ENCODE results near the gene MERTK.
"Not testable (repeated sequence)": the region's sequence is repeated elsewhere in the genome, so short reads cannot be mapped to it uniquely, and the experiment has no call there.

MERTK gene

GRCh38 chr2:111911295-111911977, 13.0 kb downstream of the MERTK start:
- not testable (repeated sequence) for H3K4me3 ChIP-seq (ENCODE audit: low read length); H3K36me3 ChIP-seq (ENCODE audit: control insufficient read depth, low read depth, low read length); H3K9ac ChIP-seq (ENCODE audit: low read length); H3K27ac ChIP-seq (ENCODE audit: low read length); H3K4me1 ChIP-seq (ENCODE audit: control insufficient read depth, low read depth, low read length); H3K27me3 ChIP-seq (ENCODE audit: control insufficient read depth, insufficient read depth, low read length); H3K9me3 ChIP-seq (ENCODE audit: control insufficient read depth, low read depth, low read length)

DNA sequence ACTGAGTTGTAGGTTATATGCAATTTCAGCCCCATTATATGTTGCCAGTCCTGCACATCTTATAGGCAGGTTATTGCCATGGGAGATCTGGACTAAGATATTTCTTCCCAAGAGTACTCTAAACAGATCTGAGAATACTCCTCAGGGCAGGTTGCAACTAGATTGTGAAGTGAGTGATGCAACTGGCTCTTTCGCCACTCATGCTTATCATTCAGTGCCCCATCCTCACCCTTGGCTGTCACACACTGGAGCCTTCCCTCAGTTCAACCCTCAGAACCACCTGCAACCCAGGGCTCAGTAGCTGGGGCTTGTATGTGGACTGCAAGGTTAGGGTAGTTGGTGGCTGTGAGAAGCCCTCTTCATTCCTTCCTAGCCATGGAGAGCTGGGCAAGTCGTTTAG, 14.1 kb downstream of the MERTK start:
- H3K36me3 ChIP-seq (ENCODE audit: control insufficient read depth, low read depth, low read length) = no peaks in the 10 kb centered on the region
- no peaks in the 10 kb centered on the region for H3K9me3 ChIP-seq (ENCODE audit: control insufficient read depth, low read depth, low read length)
- no peak overlapping the region for H3K4me3 ChIP-seq (ENCODE audit: low read length)
- no peak overlapping the region for H3K27ac ChIP-seq (ENCODE audit: low read length)
- no peaks in the 10 kb centered on the region for H3K27me3 ChIP-seq (ENCODE audit: control insufficient read depth, insufficient read depth, low read length)
- no peaks in the 10 kb centered on the region for H3K4me1 ChIP-seq (ENCODE audit: control insufficient read depth, low read depth, low read length)
- no peak overlapping the region for H3K9ac ChIP-seq (ENCODE audit: low read length)

- no peaks in the 10 kb centered on the region for H3K4me1 ChIP-seq (ENCODE audit: control insufficient read depth, low read depth, low read length)
- no peaks in the 10 kb centered on the region for H3K9me3 ChIP-seq (ENCODE audit: control insufficient read depth, low read depth, low read length)
- no peak overlapping the region for H3K4me3 ChIP-seq (ENCODE audit: low read length)
- no peaks in the 10 kb centered on the region for H3K36me3 ChIP-seq (ENCODE audit: control insufficient read depth, low read depth, low read length)
- no peak overlapping the region for H3K27ac ChIP-seq (ENCODE audit: low read length)
- H3K9ac ChIP-seq (ENCODE audit: low read length) = no peak overlapping the region
- H3K27me3 ChIP-seq (ENCODE audit: control insufficient read depth, insufficient read depth, low read length) = no peaks in the 10 kb centered on the region
Measured at GRCh38 chr2:111917106-111917505, 18.7 kb downstream of the MERTK start.

- no peak overlapping the region for H3K9ac ChIP-seq (ENCODE audit: low read length)
- H3K9me3 ChIP-seq (ENCODE audit: control insufficient read depth, low read depth, low read length) = no peaks in the 10 kb centered on the region
- H3K27me3 ChIP-seq (ENCODE audit: control insufficient read depth, insufficient read depth, low read length) = no peaks in the 10 kb centered on the region
- no peak overlapping the region for H3K4me3 ChIP-seq (ENCODE audit: low read length)
- no peaks in the 10 kb centered on the region for H3K36me3 ChIP-seq (ENCODE audit: control insufficient read depth, low read depth, low read length)
- H3K4me1 ChIP-seq (ENCODE audit: control insufficient read depth, low read depth, low read length) = no peaks in the 10 kb centered on the region
- H3K27ac ChIP-seq (ENCODE audit: low read length) = no peak overlapping the region
Measured at GRCh38 chr2:111918383-111918806, 20.0 kb downstream of the MERTK start.

DNA sequence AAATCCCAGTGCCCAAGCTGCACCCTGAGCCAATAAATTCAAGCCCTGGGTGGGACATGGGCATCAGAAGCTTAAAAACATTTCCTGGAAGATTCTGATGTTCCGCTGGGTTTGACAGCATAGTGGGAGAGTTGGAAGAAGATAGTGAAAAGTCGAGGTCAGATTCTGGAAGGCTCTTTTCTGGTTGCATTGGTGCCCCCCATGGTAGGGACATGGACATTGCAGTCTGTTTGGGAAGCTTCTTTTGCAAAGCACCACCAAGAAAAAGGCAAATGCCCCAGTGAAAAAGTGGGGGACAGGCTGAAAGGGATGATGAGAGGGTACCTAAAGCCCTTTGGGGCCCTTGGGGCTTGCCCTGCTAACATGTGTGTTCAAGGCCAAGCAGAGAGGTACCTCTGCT, 21.0 kb downstream of the MERTK start:
- no peak overlapping the region for H3K9ac ChIP-seq (ENCODE audit: low read length)
- no peaks in the 10 kb centered on the region for H3K36me3 ChIP-seq (ENCODE audit: control insufficient read depth, low read depth, low read length)
- H3K4me1 ChIP-seq (ENCODE audit: control insufficient read depth, low read depth, low read length) = no peaks in the 10 kb centered on the region
- no peaks in the 10 kb centered on the region for H3K9me3 ChIP-seq (ENCODE audit: control insufficient read depth, low read depth, low read length)
- no peaks in the 10 kb centered on the region for H3K27me3 ChIP-seq (ENCODE audit: control insufficient read depth, insufficient read depth, low read length)
- H3K27ac ChIP-seq (ENCODE audit: low read length) = no peak overlapping the region
- no peak overlapping the region for H3K4me3 ChIP-seq (ENCODE audit: low read length)

- Histone ChIP-seq H3K9ac (ENCODE audit: low read length) (no peak overlapping the region), H3K27me3 (ENCODE audit: control insufficient read depth, insufficient read depth, low read length) (no peaks in the 10 kb centered on the region), H3K27ac (ENCODE audit: low read length) (no peak overlapping the region), H3K9me3 (ENCODE audit: control insufficient read depth, low read depth, low read length) (no peaks in the 10 kb centered on the region), H3K4me1 (ENCODE audit: control insufficient read depth, low read depth, low read length) (no peaks in the 10 kb centered on the region), H3K4me3 (ENCODE audit: low read length) (no peak overlapping the region), H3K36me3 (ENCODE audit: control insufficient read depth, low read depth, low read length) (no peaks in the 10 kb centered on the region)
Measured at GRCh38 chr2:111919794-111920608, 21.6 kb downstream of the MERTK start.

DNA sequence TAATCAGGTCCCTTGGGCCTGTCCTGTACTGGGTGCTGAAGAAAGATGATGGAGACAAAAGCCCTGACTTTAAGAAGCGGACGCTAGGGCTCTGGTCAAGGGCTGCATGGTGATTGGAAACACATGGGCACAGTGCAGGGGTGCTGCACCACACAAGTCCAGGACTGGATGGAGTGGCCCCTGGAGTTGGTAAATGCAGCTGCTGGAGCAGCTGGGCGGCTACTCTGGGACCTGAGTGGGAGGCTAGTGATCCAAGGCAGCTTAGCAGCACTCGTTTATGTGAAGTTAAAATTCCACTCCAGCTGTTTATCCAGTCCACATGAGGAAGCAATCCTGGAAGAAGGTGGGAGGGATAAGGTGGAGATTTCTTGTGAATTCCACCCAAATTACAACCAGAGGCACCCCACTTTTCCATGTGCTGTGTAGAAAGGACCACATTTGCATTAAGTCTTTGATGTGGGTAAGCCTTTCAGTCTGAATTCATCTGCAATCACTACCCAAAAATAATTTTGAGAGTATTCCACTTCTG, 24.9 kb downstream of the MERTK start:
- H3K36me3 ChIP-seq (ENCODE audit: control insufficient read depth, low read depth, low read length) = no peaks in the 10 kb centered on the region
- H3K4me3 ChIP-seq (ENCODE audit: low read length) = no peak overlapping the region
- H3K4me1 ChIP-seq (ENCODE audit: control insufficient read depth, low read depth, low read length) = no peaks in the 10 kb centered on the region
- no peak overlapping the region for H3K9ac ChIP-seq (ENCODE audit: low read length)
- H3K27ac ChIP-seq (ENCODE audit: low read length) = no peak overlapping the region
- no peaks in the 10 kb centered on the region for H3K9me3 ChIP-seq (ENCODE audit: control insufficient read depth, low read depth, low read length)
- H3K27me3 ChIP-seq (ENCODE audit: control insufficient read depth, insufficient read depth, low read length) = no peaks in the 10 kb centered on the region

- H3K9ac ChIP-seq (ENCODE audit: low read length) = no peak overlapping the region
- no peaks in the 10 kb centered on the region for H3K27me3 ChIP-seq (ENCODE audit: control insufficient read depth, insufficient read depth, low read length)
- no peak overlapping the region for H3K4me3 ChIP-seq (ENCODE audit: low read length)
- H3K9me3 ChIP-seq (ENCODE audit: control insufficient read depth, low read depth, low read length) = no peaks in the 10 kb centered on the region
- H3K36me3 ChIP-seq (ENCODE audit: control insufficient read depth, low read depth, low read length) = peaks cover 3% of the 10 kb centered on the region
- no peak overlapping the region for H3K27ac ChIP-seq (ENCODE audit: low read length)
- no peaks in the 10 kb centered on the region for H3K4me1 ChIP-seq (ENCODE audit: control insufficient read depth, low read depth, low read length)
Measured at GRCh38 chr2:111924617-111925107, 26.3 kb downstream of the MERTK start.

DNA sequence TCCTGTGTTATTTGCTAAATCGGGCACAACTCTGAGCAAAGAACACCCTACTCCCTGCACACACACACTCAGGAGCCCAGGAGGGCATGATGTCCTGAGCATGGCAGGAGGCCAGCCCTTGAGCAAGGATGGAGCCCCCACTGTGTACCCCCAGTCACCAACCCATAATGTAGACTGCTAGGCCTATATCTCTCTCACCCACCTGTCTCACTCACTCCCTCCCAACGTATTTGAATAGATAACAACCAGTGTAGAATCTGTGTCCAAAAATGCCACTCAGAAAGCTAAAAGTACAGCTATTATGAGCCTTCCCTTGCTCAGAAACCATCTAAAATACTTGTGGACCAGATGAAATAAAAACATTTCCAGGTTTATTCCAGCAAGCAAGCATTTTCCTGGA, 29.3 kb downstream of the MERTK start:
- Histone ChIP-seq H3K27me3 (ENCODE audit: control insufficient read depth, insufficient read depth, low read length) (no peaks in the 10 kb centered on the region), H3K36me3 (ENCODE audit: control insufficient read depth, low read depth, low read length) (peaks cover 3% of the 10 kb centered on the region), H3K4me3 (ENCODE audit: low read length) (no peak overlapping the region), H3K4me1 (ENCODE audit: control insufficient read depth, low read depth, low read length) (no peaks in the 10 kb centered on the region), H3K9me3 (ENCODE audit: control insufficient read depth, low read depth, low read length) (no peaks in the 10 kb centered on the region), H3K9ac (ENCODE audit: low read length) (no peak overlapping the region), H3K27ac (ENCODE audit: low read length) (no peak overlapping the region)

- Histone ChIP-seq H3K9me3 (ENCODE audit: control insufficient read depth, low read depth, low read length) (no peaks in the 10 kb centered on the region), H3K4me3 (ENCODE audit: low read length) (no peak overlapping the region), H3K36me3 (ENCODE audit: control insufficient read depth, low read depth, low read length) (peaks cover 3% of the 10 kb centered on the region), H3K9ac (ENCODE audit: low read length) (no peak overlapping the region), H3K27ac (ENCODE audit: low read length) (no peak overlapping the region), H3K4me1 (ENCODE audit: control insufficient read depth, low read depth, low read length) (no peaks in the 10 kb centered on the region), H3K27me3 (ENCODE audit: control insufficient read depth, insufficient read depth, low read length) (no peaks in the 10 kb centered on the region)
Measured at GRCh38 chr2:111930409-111930808, 32.0 kb downstream of the MERTK start.

DNA sequence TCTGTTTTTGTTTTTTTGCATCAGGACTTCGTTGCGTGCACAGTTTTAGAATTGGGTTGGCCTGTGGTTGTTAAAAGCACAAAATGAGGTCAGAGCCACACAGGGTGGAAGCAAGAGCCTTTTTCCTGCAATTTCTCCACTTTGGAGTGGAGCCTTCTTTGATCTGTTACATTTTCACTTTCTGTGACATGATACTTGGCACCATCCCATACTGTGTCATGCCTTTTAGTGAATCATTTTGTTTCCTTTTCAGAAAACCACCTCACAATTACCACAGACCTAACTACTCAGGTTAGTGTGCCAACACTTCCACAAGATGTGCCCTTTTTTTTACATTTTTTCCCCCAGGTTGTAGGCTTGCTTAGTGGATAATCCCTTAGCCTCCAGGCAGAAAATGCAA, 32.5 kb downstream of the MERTK start:
- Histone ChIP-seq H3K27ac (ENCODE audit: low read length) (no peak overlapping the region), H3K36me3 (ENCODE audit: control insufficient read depth, low read depth, low read length) (peaks cover 3% of the 10 kb centered on the region), H3K9ac (ENCODE audit: low read length) (no peak overlapping the region), H3K27me3 (ENCODE audit: control insufficient read depth, insufficient read depth, low read length) (no peaks in the 10 kb centered on the region), H3K9me3 (ENCODE audit: control insufficient read depth, low read depth, low read length) (no peaks in the 10 kb centered on the region), H3K4me3 (ENCODE audit: low read length) (no peak overlapping the region), H3K4me1 (ENCODE audit: control insufficient read depth, low read depth, low read length) (no peaks in the 10 kb centered on the region)
